Stimulated activated CD4-positive, alpha-beta T cell treated with anti-CD3 and anti-CD28 coated beads, TNF-alpha, amount 100 ng/mL, for 24 hours (primary cell): ENCODE results near the gene RELN.

Source experiments
- DNase-seq, 3 experiments: peaks; one replicate each; pipeline ENCODE4 v3.0.0-alpha.2; 2020; ENCODE audit warnings: low read depth in 3 of 3

RELN gene

GRCh38 chr7:103637094-103637493, 352.4 kb downstream of the RELN start:
- DNase-seq: no peak

DNA sequence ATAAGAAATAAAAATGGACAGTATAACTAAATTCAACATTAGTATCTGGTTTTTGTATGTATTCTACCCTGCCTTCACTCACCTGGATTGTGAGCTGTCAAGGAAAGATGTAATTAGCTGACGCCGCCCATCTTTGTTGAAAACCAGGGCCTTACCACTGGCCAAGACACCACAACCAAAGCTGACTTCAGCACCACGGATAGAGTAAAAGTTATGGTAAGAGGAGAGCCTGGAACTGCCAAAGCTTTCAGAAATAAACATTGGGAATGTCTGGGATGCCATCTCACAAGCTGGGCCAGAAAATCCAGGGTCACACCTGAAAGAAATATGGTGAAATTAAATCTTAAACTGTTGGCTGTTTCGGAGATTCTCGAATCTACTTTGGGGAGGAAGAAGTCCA, 353.3 kb downstream of the RELN start:
- DNase-seq: no peak

GRCh38 chr7:103632972-103633371, 356.5 kb downstream of the RELN start:
- DNase-seq: no peak

DNA sequence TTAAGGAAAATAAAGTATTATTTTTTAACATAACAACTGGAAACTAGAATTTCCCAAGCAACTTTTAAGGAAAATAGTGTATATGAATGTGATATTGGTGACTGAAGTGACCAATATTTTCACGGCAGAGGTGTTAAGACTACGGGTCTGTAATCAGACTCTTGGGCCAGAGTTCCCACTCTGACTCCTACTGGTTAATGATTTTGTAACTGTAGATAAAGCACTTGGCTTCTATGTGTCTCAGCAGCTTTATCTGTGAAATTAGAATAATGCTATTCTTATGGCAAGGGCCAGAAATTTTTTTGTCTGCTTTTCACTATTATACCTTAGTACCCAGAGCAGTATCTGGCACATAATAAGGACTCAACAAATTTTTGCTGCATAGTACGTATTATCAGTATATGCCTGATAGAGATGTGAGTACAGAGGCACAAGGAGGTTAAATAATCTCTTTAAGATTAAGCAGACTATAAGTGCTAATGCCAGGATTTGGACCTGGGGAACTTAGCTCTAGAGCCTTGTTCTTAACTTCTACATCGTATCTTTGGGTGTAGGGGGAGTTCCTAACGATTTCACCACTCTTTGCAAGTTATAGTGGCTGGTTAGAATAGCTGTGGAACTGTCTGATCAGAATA, 357.3 kb downstream of the RELN start:
- DNase-seq: no peak

DNA sequence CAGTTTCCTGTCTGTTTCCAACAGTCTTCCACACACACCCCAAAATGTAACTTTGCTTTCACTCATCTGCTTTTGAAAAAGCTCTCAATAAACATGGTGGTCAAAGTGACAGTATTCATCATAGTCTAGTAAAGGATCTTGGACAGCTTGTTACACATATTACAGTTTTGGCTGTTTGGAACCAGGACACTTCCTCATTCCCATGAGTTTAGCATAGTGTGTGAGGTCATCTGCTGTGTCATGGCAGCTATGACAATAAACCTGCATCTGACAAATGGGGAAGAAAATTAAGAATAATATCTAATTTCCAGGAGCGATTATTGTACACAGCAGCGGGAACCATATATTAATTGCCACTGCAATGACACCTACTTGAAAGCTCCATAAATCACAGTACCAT, 359.1 kb downstream of the RELN start:
- no peak for DNase-seq

DNA sequence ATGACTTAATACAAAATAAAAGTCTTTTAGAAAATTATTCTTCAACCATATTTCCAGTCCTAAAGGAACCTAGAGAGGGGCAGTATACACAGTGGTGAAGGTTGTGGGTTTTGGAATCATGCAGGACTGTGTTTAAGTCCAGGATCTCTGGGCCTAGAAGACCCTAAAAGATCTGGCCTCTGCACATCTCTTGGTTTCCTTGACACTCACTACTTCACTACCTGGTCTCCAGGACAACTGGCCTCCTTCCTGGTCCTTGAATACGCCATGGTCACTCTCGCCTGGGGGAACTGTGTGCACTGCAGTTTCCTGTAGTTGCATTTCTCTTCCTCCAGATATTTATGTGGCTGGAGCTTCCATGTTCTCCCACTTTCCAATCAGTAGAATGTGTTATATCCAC, 360.7 kb downstream of the RELN start:
- DNase-seq: no peak

GRCh38 chr7:103626776-103627175, 362.7 kb downstream of the RELN start:
- no peak for DNase-seq

- no peak for DNase-seq
These were observed 367.2 kb downstream of the RELN start for GRCh38 chr7:103622274-103622673.

GRCh38 chr7:103613655-103614642, 375.5 kb downstream of the RELN start:
- DNase-seq: no peak

- DNase-seq: no peak
These were observed 379.7 kb downstream of the RELN start for GRCh38 chr7:103609778-103610177.

GRCh38 chr7:103605640-103606039, 383.8 kb downstream of the RELN start:
- DNase-seq: no peak

- no peak for DNase-seq
These were observed 391.0 kb downstream of the RELN start for GRCh38 chr7:103598326-103598905.

- no peak for DNase-seq
These were observed 391.9 kb downstream of the RELN start for GRCh38 chr7:103597606-103598005.

GRCh38 chr7:103594186-103594585, 395.3 kb downstream of the RELN start:
- no peak for DNase-seq

DNA sequence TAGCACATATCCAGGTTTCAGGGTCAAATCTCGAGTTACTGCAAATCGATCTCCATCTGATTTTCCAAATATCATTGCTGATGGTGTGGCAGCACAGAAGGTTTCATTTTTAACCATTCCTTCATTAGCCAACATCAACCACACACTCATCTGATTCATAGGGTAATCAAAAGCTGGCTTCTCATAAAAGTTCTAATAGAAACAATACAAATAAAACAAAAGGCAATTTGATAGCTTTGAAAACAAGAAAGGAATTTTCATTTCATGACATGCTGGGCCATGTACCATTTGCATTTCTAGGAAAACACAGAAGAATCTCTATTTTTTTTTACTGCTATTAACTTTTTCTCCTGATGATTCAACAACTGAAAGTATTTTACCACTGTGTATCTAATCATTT, 395.8 kb downstream of the RELN start:
- DNase-seq: no peak

- DNase-seq: no peak
These were observed 396.6 kb downstream of the RELN start for GRCh38 chr7:103592844-103593243.

DNA sequence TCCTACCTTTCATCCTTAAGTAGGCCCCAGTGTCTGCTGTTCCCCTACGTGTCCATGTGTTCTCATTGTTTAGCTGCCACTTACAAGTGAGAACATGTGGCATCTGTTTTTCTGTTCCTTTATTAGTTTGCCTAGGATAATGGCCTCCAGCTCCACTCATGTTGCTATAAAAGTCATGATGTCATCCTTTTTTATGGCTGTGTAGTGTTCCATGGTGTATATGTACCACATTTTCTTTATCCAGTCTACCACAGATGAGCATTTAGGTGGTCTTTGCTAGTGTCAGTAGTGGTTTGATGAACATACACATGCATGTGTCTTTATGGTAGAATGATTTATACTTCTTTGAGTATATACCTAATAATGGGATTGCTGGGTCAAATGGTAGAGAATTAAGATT, 397.3 kb downstream of the RELN start:
- DNase-seq: no peak

GRCh38 chr7:103580031-103580430, 409.4 kb downstream of the RELN start:
- no peak for DNase-seq

DNA sequence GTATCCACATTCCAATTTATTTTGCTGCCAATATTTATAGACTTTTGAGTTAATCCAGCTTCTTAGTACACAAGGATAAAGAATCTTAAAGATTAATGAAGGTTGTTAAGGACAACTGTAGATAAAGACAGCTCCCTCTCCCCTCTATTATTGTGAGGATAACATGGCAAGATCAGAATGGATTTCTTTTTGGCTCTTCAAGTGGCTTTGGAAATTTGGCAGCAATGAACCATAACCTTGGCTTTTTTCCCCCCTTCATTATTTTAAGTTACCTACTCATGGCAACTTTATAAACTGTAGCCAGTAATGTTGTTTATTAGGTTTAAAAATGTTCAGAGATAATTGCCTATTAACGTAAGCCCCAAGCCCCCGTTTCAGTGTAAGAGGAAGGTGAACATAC, 412.4 kb downstream of the RELN start:
- no peak for DNase-seq

- DNase-seq: no peak
These were observed 412.8 kb downstream of the RELN start for GRCh38 chr7:103576641-103577040.

GRCh38 chr7:103574576-103574975, 414.9 kb downstream of the RELN start:
- no peak for DNase-seq

GRCh38 chr7:103573479-103574058, 415.9 kb downstream of the RELN start:
- DNase-seq: no peak
